CD4-positive, alpha-beta T cell treated with Interleukin-6 for 4 hours (primary cell): ENCODE results near the gene WNK4.
A peak's percentile ranks its signal among the peaks of the same experiment; 100 is the strongest.
"Not testable (repeated sequence)": the region's sequence is repeated elsewhere in the genome, so short reads cannot be mapped to it uniquely, and the experiment has no call there.

Experiments used
- DNase-seq: peaks from one replicate; pipeline ENCODE4 v3.0.0-alpha.2; 2020; ENCODE audit warnings: mixed read lengths

The WNK4 gene

DNA sequence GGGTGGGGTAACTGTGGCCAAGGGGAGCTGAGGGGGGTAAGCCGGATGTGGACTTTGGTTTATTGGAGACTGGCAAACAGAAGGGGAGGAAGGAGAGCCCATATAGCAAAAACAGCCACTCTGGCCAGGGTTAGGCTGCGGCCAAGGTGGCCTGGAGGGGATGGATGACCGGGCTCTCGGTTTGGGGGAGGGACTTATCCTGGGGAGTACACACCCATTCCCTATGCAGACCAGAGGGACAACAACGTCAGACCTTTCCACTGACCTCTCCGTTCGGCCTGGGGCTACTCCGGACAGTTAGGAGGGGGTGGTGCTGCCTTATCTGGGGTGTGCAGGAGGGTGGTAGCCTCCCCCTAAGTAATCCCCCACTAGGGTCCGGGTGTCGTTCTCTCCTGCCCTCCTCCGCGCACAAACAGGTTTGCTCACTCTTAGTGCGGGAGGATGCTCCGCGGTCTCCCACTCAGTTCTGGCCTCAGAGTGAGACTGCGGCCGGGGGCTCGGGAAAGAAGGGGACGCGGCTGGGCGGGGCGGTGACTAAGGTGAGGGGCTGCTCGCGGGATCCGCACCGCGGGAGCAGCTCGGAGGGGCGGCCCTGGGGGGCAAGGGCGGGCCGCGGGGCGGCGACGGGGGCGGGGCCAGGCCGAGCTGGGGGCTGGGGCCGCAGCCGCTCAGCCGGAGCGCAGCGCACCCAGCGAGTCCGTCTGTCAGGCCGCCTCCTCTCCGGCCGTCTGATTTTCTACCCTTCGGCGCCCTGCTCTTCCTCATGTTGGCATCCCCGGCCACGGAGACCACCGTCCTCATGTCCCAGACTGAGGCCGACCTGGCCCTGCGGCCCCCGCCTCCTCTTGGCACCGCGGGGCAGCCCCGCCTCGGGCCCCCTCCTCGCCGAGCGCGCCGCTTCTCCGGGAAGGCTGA, at the start of gene WNK4:
Gene WNK4 (plus strand): TSS at position 675 of the 915 bp plus-strand sequence. CDS start 89 bp downstream, at position 764.
- DNase-seq = no peak

DNA sequence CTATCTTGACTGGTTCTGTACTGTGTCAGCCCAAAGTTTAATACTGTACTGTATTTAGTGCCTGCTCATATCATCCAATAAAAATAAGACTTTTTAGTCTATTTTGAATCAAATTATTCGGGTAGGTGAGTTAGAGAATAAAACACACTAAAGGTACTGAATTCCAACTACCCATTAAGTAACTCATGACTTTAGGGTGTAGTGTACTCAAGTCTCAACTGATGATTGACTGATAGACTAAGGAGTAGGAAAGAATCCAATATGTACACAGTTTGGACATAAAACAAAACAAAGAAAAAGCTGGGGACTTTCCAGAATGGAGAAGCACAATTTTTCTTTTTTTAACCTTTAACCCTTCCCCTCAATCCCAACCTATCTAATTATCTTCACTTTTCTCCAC, 39.7 kb upstream of the WNK4 start:
- no peak for DNase-seq

DNA sequence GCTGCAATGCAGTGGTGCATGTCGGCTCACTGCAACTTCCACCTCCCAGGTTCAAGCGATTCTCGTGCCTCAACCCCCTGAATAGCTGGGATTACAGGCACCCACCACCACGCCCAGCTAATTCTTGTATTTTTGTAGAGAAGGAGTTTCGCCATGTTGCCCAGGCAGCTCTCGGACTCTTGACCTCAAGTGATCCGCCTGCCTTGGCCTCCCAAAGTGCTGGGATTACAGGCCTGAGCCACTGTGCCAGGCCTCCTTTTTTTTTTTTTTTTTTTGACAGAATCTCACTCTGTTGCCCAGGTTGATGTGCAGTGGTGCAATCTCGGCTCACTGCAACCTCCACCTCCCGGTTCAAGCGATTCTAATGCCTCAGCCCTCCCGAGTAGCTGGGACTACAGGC, 37.5 kb upstream of the WNK4 start:
- DNase-seq = not testable (repeated sequence)

DNA sequence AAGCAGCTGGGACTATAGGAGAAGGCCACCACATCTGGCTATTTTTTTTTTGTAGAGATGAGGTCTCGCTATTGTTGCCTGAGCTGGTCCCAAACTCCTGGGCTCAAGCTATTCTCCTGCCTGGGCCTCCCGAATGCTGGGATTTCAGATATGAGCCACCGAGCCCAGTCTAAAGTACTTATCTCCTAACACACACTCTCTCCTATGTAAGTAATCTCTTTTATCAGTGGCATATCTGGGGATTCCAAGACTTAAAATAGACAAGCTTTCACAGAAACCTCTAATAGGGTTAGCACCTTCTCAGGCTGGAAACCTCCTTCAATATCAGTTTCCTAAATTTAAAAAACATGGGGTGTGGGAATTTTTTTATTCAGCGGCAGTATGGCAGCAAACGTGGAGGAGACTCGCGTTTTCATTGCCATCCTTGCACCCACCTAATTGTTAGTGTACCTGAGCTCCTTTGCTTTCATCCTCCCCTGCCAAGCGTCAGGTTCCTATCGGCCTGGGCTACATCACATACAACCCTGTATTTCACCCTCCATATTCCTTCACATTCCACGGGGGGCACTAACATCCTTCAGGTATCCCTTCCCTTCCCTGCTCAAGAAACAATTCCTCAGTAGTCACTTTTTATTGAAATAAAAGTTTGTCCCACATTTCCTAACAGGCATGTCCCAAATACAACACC, 36.7 kb upstream of the WNK4 start:
- no peak for DNase-seq

DNA sequence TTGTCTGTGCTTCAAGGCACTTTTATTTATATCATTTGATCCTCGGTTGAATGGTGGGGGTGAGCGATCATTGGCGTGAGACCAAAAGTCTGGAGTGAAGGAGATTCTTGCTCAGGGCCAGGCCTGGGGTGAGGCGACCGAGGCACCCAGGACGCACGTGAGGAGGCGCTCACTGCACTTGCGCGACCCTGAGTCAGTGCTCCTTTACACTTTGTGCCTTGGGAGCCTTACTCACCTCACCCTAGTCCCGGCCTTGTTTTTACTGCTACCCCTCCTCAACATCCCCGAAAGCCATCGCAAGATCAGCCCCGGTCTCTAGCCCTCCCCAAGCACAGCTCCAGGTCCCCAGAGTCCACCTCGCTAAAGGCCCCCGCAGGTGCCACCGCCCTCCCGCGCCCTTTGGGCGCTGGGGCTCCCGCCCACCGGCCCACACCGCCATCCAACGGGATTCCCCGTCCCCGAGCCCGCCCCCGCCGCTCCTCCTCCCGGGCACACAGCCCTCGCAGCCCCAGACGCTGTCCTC, 36.1 kb upstream of the WNK4 start:
- peak; percentile 73 for DNase-seq

DNA sequence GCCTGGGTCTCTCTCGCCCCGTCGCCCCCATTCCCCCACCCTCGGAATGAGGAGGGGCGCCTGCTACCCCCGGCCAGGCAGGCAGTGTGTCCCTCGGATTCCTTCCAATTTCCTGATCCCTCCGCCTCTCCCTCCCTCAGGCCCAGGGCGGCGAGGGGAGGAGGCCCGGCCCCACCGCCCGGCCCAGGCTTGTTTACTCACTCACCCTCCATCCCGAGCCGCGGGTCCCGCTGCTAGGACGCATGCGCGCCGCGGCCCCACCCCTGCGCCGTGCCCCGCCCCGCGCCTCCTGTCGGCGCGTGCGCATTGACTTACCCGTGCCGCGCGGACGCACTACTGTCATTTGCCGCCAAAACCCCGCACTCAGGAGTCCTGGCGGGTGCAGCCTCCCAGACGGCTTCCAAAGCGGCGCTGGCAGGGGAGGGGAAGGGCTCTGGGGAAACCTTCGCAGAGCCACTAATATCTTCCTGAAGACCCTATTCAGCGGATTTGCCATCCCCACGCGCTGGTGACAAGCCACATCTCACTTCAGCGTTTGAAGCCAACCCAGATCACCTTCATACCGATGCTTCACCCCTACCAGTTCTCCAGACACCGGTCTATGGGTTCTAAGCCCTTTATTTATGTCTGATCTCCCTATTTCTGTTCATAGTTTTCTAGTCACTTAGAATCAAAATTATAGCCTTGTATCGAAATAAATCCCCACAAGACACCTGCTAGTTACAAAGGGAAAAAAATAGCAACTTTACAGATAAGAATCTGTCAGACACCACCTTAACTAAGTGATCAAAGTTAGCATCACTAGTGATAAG, 35.4 kb upstream of the WNK4 start, which contains the start of gene EZH1:
Gene EZH1 (minus strand): TSS at position 235 of the 812 bp plus-strand sequence. CDS start 16,099 bp downstream, outside the sequence.
- peak; percentile 93 for DNase-seq

DNA sequence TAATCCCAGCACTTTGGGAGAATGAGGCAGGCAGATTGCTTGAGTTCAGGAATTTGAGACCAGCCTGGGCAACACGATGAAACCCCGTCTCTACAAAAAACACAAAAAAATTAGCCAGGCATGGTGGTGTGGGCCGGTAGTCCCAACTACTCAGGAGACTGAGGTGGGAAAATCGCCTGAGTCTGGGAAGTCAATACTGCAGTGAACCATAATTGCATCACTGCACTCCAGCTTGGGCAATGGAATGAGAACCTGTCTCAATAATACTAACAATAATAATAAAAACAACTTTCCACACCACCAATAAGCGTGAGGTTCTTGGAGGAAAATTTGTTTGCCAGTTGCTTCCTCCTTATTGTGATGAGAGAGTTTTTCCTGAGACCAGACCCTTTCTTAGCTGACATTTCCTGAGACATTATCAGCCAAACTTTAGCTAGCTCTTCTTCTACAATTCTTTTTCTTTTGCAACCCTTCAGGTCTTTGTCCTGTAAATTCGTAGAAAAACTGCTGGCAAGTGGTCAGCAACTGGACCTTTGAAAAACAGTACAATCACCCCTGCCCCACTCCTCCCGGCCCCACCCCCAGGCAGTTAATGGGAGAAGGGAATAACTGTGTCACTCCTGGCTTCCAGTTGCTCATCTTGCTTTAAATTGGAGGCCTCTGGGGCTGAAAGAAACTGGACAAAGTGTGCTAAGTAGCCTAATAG, 32.1 kb upstream of the WNK4 start:
- no peak for DNase-seq

DNA sequence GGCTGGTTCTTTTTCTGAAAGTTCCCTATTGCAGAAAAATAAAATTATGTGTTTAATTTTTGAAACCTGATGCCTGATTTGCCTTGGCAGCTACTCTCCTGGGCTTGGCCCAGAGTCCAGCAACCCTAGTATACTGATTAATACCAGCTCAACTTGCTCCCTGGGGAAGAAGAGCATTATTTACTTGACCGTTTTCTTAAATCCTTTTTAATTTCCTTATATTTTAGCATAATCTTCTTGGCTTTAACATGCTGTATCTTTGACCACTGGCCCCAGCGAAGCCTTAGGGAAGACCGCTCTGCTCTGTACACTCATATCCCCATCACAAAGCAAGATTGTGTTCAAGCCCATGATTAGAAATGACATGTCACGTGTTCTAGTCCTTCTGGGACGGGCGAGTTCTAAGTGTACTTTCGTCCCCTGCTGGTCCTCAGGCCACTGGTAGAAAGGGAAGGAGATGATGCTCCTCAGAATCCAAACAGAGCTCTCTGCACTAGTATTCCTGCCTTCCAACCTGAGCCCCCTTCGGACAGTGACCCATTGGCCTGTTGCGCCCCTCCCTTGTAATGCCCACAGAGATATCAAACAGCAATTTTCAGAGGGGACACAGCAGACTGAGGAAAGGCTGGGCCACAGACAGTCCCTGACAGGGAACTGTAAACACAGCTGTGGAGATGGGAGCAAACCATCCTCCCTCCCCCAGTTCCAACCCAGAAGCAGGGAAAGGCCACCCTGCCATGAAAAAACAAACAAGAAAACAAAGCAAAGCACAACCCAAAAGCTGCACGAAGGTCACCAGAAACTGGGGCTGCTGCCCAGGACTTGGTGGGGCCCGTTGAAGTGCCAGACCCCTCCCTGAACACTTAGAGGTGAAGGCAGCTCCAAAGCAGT, 31.3 kb upstream of the WNK4 start:
- no peak for DNase-seq

DNA sequence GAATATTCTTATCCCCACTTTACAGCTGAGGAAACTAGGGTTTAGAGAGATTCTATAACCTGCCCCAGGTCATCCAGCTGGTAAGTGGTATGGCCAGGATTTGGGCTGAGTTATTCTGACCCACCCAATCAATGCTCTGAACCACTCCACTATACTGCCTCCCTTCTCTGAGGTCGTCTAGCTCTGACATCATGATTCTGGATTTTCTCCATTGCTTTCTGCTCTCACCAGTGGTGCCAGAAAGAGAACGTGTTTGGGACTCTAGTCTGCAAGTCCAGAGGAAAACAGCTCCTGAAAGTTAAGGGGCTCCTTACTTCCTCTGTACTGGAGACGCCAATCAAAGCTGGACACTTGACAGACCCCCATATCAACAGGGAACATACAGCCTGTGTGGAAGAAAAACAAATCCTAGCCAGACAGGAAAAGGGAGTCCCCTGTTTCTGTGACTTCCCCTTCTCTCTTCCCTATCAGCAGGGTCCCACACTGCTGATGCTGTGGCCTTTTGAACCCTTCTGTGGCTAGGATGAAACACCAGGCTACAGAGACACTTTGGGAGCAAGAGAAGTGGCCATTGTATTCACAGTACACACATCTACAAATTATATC, 29.6 kb upstream of the WNK4 start:
- DNase-seq = no peak

DNA sequence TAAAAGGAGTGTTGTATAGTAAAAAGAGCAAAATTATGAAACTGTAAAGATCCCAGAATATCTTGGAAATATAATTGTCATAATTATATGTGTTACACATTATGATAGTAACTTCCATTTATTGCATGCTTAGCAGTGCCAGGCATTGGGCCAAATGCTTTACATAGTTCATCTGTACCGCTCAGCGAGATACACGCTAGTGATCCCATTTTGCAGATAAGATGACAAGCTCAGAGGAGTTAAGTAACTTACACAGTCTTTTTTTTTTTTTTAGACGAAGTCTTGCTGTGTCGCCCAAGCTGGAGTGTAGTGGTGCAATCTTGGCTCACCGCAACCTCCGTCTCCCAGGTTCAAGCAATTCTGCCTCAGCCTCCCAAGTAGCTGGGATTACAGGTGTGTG, 28.8 kb upstream of the WNK4 start:
- DNase-seq = no peak

DNA sequence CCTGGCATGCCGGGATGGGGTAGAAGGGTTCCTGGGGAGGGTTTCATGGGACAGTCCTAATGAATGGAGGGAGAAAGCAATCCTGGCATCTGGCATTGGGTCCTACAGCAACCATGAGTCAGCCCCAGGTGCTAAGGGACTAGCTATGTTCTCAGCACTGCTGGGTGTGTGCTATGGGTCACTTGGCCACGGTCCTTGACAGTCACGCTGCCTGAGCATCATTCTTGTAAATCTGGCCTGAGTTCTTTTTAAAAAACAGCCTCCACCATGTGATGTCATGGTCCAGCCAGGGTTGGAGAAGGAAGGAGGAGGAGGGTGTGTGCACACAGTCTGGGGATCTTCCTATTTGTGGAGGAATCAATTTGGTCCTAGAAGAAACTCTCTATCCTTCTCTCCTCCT, 25.6 kb upstream of the WNK4 start:
- no peak for DNase-seq

DNA sequence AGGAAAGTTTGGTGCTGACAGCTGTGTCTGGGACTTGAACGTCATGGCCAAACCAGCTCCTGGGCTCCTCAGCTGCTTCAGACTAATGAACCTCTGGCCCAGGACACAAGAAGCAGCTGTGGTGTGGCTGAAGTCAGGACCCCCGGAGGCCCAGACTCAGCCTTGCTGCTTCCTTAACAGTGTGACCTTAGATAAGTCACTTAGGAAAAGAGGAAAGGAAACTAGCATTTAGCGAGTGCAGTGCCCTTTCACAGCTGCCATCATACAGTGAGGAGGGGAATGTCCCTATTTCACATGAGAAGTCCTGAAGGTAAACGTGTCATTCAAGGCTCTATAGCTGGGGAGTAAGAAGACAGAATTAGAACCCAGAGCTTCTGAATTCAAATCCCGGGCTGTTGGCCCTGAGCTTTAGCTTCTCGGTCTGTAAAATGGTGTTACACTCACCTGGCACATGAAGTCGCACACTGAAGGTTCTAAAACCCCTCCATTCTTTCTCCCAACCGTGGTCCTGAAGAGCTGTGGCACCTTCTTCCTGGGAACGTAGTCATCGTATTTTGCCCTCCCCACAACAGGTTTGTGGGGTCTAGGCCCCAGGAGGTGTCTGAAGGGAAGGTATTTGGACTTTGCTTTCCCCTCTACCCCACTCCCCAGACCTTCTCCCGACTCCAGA, 20.3 kb upstream of the WNK4 start:
- DNase-seq = no peak

DNA sequence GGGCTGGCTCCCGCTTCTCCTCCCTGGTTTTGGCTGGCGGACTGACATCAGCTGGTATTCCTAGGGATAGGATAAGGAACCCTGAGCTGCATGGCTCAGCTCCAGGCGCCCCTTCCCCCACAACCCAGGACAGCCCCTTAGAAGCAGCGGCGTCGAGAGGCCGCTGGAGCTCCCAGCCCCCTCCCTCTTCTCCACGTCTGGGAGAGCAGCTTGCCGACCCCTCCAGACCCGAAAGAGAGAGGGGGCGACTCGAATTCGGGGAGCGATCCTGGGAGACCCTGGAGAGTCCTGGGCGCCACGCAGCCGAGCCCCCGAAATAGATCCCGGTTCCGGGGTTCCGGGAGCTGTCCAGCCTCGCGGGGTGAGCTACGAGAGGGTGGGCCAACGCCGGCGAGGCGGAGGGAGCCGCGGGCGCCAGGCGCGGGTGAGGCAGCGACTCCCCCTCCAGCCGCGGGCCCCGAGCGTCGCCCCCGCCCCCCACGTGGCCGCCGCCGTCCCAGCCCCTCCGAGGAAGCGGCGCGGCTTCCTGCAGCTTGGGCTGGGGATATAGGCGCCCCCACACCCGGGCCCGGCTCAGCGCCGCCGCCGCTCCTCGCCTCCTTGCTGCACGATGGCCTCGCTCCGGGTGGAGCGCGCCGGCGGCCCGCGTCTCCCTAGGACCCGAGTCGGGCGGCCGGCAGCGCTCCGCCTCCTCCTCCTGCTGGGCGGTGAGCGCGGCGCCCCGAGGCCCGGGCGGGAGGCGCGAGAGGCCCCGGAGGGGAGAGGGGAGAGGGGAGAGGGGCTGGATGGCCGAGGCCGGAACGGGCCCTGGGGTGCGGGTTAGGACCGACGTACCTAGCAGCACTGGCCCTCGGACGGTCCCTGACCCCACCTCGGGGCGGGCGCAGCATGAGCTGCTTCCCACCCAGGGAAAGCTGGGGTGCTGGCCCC, 19.5 kb upstream of the WNK4 start, which contains the start of gene RAMP2:
Gene RAMP2 (plus strand): TSS at position 576 of the 930 bp plus-strand sequence. CDS start 35 bp downstream, at position 611.
- DNase-seq = peak; percentile 26

DNA sequence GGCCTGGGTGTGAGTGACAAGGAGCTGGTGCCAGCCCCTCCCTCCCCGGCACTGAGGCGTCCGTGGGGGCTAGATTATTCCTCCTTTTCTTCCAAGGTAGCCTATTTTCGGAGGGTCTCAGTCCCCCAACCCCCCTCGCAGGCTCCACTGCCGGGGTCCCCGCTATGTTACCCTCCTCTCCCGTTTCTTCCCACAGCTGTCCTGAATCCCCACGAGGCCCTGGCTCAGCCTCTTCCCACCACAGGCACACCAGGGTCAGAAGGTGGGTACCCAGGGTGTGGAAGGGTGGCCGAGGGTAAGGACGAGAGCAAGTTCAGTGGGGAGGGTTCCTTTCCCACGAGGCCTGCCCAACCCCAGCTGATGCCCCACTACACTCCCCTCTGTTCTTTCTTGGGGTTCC, 18.8 kb upstream of the WNK4 start:
- no peak for DNase-seq

DNA sequence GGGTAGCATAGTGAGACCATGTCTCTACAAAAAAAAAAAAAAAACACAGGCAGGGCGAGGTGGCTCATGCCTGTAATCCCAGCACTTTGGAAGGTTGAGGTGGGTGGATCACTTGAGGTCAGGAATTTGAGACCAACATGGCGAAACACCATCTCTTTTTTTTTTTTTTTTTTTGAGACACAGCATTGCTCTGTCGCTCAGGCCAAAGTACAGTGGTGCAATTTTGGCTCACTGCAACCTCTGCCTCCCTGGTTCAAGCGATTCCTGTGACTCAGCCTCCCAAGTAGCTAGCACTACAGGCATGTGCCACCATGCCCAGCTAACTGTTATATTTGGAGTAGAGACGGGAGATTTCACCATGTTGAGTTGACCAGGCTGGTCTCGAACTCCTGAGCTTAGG, 14.3 kb upstream of the WNK4 start:
- DNase-seq = no peak

DNA sequence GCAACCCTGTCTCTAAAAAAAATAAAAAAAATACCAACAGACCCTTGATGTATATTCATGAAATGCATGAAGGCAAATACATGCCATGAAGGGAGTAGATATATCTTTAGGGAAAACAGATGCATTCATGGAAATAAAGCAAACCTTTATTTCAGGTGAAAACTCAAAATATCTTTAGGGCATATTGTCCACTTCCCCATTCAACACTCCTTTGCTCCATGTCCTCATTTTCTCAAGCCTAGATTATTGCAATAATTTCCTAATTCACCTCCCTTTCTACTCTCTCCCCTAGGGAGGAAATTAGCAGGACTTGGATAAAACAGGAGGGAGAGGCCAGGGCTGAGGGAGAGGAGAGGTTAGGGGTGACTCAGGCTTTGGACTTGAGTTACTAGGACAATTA, 12.9 kb upstream of the WNK4 start:
- no peak for DNase-seq

DNA sequence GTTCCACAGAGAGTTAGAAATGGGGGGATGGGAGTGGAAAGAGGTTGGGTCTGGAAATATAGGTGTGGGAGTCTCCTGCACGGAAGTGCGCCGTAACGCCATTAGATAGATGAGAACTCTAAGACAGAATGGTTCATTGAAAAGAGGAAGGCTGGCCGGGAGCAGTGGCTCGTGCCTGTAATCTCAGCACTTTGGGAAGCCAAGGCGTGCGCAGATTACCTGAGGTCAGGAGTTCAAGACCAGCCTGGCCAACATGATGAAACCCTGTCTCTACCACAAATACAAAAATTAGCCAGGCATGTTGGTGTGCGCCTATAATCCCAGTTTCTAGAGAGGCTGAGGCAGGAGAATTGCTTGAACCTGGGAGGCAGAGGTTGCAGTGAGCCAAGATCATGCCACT, 12.4 kb upstream of the WNK4 start:
- not testable (repeated sequence) for DNase-seq

DNA sequence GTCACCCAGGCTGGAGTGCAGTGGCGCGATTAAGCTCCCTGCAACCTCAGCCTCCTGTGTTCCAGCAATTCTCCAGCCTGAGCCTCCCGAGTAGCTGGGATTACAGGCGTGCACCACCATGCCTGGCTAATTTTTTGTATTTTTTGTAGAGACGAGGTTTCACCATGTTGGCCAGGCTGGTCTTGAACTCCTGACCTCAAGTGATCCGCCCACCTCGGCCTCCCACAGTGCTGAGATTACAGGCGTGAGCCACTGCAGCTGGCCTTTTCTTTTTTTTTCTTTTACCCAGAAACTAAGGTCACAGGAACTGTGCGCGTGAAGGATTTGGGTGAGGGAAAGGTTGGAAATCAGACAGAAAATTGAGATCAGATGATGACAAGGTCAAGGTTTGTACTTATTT, 10.4 kb upstream of the WNK4 start:
- not testable (repeated sequence) for DNase-seq

DNA sequence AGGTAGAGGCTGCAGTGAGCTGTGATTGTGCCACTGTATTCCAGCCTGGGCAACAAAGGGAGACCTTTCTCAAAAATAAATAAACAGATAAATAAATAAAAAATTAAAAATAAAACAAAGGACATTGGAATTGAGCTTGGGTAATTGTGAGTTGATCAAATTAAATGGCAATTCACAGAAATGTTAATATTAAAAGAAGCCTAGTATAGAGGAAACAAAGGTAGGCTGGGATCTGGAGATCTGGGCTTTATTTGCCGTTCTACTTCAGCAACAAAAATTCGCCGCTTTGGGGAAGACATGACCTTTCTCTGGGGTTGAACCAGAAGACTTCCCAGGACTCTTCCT, 7.5 kb upstream of the WNK4 start:
- DNase-seq = no peak
